Activated CD4-positive, CD25-positive, alpha-beta regulatory T cell treated with anti-CD3 and anti-CD28 coated beads, Interleukin-2, amount 50 U/mL, for 16 hours (primary cell): ENCODE results near the gene ERGIC1.

Experiments used
- DNase-seq: peaks from one replicate; pipeline ENCODE4 v3.0.0-alpha.2; 2020; ENCODE audit warnings: low read depth, low spot score

Gene ERGIC1

DNA sequence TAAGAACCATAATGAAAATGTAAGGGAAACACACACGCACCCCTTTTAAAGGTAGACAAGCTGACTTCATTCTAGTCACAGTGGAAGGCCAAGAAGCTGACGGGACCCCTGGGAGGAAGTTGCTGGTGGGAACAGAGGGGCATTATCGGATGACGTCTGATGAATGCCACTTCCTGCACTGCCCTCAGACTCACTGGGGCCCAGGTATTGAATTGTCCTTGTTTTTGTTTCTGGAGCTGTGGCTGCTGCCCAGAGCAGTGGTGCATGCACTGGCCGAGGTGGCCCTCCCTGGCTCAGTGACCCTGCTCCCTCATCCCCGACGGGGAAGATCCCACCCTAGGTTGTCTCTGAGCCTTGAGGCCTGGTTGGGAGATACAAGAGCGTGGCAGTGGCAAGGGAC lies 109.9 kb downstream of the ERGIC1 start:
- no peak for DNase-seq

DNA sequence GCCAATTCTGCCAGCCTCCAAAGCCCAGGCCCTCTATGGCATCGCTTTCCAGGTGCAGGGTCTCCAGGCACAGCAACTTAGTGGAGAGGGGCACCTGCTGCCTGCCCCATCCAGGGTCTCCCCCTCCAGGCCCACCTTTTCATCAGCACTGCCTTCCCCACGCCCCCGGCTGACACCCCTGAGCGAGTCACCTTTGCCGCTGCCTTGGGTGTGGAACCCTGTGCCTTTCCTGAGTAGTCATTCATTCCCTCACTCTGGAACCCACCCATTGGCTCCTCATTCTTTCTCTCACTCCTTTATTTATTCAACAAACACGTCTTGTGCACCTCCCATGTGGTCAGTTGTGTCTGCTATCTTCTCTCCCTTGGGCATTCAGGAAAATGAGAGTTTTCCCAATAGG lies 110.7 kb downstream of the ERGIC1 start:
- no peak for DNase-seq

DNA sequence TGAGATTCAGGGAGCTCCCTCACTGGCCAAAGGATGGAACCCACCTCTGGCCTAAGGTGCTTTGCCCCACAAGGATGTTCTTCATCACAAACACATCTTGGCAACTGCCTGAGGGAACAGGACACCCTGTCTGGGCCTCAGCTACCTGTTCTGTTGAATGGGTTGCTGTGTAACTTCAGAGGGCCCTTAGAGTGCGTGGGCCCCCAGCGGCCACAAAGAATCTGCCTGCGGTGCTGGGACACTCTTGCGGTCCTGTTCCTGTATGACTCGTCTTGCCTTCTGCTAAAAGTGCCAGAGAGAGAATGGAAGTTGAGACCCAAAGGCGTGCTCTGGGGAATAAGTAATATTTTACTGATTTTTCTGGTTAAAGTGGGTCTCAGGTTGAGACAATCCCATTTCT lies 111.1 kb downstream of the ERGIC1 start:
- DNase-seq, result no peak

DNA sequence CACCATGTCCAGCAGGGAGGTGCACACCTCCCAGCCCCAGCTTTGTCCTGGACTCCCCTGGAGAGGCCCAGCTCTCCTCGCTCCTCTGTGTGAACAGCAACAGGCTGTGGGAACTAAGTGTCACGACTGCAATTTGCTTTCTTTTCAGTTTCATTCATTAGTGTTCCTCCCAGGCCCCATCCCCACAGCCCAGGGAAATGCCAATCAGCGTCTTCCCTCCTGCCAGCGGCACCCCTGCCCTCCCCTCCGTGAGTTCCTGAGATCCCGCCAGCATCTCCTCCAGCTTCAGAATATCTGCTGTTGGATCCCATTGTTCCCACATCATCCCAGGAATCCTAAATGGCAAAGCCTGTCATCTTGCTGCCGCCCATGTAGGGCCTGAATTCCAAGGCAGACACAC lies 112.1 kb downstream of the ERGIC1 start:
- no peak for DNase-seq

DNA sequence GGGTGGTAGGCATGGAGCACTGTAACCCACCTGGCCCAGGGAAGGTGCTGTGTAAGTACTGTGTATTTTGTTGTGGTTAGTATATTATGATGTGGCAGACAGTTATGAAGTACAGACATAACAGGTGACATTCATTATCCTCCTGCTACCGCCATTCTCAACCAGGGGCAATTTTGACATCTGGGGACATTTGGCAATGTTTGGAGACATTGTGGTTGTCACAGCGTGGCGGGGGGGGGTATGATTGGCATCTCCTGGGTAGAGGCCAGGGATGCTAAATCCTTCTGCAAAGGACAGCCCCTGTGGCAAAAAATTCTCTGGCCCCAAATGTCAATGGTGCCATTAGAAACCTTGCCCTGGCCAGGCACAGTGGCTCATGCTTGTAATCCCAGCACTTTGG lies 115.4 kb downstream of the ERGIC1 start:
- DNase-seq, result no peak

DNA sequence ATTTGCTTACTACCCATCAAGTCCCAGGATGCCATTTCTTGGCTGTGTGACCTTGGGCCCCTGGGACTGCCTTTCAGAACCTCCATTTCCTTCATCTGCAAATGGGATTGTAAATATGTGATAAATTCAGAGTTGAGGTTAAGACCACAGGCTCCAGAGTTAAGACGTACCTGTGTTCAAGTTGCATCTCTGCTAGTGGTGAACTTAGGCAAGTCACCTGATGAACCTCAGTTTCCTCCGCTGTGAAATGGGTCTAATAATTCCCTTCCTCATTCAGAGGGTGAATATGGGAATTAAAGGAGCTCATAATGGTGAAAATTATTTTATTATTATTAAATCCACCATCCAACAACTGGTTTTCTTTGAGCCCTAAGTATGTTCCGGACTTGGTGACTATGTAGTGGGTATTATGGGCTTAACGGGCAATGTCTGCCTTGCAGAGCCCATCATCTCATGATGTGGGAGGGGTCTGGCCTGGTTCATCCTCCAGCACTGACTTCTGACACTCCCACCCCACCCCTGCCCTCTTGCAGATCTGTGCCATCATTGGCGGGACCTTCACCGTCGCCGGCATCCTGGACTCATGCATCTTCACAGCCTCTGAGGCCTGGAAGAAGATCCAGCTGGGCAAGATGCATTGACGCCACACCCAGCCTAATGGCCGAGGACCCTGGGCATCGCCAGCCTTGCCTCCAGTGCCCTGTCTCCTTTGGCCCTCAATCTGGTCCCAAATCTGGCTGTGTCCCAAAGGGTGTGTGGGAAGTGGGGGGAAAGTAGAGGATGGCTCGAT lies 116.3 kb downstream of the ERGIC1 start:
- DNase-seq, result no peak

DNA sequence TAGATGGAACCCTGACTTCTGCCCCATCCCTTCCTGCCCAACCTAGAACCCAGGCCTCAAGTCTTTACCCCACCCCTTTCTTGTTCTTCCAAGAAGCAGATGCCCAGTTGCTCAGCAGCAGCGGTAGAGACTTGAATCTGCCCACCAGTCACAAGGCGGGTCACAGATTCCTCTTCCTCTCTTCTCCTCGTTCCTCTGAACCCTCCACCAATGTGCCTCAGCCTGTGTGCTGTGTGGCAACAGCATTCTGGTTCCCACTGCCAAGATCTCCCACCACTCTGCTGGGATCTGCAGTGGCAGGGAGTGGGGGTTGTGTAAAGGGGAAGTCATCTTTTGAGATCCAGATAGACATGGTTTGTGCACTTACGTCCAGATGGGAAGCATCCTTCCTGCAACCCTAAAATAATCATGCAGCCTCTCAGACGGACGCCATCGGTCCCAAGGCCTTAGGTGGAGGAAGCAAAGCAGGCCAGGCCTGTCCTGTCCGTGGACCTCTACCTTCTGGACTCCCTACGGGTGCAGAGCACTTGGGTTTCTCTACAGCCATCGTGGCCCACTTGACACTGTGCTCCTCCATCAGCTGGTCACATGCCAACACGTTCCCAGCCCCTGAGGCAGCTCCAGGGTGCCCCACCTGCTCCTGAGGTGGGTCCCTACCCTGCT lies 117.5 kb downstream of the ERGIC1 start:
- DNase-seq, result no peak

DNA sequence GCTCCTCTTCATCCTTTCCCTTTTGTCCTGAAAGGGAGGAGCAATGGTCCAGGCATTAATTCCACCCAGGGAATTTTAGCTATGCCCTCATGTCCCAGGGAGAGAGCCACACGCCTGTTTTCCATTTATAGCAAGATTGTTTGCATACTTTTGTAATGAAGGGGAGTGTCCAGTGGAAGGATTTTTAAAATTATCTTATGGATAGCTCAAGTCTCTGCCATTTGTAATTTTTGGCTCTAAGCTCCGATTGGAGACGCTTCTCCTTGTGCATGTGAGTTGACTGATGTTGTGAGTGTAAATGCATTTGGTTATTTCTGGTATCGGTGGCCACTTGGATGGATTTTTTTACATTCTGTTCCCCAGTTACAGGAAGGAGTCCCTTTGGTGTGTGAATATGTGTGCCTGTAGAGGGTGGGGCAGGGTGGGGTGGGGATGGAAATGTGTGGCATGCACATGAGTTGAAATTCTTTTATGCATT lies 118.0 kb downstream of the ERGIC1 start:
- DNase-seq, result no peak

DNA sequence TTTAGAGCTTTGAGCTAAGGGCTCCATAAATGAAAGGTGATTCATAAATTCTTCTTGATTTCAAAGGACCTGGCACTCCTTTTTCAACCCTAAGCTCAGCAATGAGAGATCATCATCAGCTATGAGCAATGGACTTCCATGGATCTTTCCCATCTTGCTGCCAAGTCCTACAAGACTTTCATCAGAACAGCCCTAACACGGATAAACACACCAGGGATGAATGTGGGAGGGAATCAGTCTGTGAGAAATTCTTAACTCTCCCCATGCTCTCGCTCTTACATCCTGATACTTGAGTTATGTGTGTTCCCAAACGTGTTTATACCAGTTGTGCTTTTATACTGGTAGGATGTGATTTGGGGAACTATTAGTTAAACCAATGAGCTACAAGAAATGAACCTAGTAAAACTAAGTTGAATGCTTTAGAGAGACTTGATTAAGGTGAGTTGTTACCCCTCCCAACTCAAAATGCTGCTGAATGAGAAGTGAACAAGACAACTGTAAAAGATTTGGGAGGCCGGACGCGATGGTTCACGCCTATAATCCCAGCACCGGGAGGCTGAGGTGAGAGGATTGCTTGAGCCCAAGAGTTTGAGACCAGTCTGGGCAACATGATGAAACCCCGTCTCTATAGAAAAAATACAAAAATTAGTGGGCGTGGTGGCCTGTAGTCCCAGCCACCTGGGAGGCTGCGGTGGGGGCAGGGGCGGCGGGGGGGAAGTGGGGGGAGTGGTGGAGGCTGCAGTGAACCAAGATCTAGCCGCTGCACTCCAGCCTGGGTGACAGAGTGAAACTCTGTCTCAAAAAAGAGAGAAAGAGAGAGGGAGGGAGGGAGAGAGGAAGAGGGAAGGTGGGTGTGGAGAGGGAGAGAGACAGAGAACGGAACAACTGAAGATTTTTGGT lies 120.0 kb downstream of the ERGIC1 start:
- DNase-seq, result no peak

DNA sequence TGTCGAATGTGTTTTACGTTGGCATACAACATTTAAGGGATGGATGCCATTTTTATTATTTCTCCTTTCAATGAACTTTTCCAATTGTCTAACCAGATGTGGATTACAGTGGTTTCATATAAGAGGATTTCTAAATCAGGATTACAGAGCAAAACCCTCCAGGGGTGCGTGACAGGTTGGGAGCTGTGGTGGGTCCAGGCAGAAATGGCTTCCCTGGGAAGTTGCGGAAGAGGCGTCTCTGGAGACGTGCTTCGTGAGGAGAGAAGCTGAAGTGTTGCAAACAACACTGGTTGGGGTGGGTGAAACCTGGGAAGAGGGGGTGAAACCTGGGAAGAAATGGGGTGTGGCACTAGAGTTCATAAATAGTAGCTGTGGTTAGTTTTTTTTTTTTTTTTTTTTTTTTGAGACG lies 120.7 kb downstream of the ERGIC1 start:
- DNase-seq, result no peak

DNA sequence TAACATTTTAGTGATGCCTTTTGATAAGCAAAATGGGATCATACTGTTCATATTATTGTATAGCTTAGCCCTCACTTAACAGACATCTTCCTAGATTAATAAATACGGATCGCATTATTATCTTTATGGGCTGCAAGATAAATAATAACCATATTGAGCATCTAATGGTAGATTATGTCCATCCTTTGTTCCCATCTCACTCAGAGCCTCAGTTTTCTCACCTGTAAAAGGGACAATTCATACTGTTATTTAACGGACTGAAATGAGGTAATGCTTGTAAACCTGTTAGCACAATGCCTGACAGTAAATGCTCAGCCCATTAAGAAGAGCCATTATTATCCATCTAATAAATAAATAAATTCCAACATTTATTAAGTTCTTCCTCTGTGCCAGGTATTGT lies 122.2 kb downstream of the ERGIC1 start:
- no peak for DNase-seq

DNA sequence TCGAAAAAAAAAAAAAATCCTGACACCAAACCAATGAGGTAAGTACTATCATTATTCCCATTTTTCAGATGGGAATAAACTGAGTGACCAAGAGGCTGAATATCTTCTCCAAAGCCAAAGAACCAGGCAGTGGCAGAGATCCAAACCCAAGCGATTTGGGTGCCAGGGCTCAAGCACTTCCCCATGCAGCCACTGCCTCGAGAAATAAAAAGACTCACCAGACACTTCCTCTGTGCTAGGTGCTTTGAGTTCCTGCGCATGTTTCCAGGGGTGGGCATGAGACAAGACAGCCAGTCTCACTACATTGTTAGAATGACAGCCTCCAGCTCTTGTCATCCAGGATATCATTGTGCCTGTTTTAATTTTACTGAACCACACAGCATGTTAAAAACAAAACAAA lies 122.9 kb downstream of the ERGIC1 start:
- no peak for DNase-seq

DNA sequence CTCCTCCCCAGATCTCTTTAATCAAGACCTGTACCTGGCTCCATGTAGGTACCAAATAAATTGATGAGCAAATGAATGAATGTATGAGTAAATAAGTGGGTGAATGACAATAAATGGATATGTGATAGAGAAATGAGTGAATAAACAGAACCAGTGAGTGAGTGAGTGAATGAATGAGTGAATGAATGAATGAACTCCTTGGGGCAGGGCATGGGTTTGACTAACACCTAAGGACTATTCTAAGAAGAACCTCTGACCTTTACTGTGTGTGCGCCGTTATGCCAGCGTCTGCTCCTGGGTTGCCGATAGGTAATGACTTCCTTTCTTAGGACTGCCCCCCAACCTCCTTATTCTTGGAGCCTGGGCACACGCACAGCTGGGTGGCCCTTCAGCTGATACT lies 123.4 kb downstream of the ERGIC1 start:
- DNase-seq, result no peak

DNA sequence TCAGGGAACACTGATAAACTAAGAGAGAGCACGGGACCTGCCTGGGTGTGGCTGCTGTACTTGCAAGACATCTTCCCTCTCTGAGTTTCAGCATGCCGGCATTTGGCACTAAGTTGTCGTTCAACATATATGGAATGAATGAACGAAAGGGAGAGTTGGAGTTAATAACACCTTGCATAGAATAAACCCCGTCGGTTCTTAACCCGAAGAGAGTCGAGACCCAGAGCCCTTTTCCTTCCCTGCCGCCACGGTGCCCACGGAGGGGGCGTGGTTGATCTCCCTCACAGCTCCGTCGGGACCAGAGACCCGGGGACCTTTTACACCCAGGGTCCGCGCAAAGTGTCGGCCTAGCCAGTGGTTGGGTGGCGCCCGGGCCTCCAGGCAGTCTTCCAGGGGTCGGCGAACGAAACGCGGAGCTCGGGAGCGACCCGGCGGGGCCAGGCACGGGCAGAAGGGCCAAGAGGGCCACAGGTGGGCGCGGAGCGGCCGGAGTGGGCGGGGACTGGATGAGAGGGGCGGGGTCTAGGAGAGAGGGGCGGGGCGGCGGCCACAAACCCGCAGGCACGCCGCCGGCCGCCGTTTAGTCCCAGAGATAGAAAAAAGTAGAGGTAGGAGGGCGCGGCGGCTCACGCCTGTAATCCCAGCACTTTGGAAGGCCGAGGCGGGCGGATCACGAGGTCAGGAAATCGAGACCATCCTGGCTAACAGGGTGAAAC lies 124.4 kb downstream of the ERGIC1 start:
- peak; percentile 41 for DNase-seq

DNA sequence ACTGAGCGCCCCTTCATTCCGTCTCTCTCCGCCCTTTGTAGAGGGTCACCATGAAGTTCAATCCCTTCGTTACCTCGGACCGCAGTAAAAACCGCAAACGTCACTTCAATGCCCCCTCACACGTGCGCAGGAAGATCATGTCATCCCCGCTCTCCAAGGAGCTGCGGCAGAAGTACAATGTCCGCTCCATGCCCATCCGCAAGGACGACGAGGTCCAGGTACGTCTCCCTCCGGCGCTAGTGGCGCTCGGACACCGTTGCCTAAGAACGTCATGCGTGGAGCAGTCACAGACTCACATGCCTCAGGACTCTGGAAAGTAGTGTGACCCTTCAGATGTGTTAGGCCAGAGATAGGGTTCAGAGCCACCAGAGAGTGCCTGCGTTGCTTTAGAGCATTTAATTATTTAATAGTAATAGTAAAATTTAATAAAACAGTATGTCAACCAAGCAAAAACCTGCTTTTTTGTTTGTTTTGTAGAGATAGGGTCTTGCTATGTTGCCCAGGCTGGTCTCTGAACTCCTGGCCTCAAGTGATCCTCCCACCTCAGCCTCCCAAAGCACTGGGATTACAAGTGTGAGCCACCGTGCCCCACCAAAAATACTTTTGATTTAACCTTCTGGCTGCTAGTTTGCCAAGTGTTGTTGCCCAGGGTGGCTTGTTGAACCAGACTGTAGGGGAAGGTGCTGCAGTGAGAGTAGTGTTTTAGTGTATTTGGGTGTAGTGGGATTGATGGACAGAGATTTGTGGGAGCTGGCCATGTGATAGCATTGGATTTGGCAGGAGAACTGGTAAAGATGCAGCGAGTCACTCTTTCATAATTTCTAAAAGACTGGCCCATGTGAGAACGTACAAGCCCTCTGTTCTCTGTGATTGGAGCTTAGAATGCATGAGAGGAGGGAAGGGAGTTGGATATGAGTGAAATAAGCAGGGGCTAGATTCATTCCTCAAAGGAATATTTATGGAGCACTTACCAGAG lies 126.1 kb downstream of the ERGIC1 start:
- no peak for DNase-seq

DNA sequence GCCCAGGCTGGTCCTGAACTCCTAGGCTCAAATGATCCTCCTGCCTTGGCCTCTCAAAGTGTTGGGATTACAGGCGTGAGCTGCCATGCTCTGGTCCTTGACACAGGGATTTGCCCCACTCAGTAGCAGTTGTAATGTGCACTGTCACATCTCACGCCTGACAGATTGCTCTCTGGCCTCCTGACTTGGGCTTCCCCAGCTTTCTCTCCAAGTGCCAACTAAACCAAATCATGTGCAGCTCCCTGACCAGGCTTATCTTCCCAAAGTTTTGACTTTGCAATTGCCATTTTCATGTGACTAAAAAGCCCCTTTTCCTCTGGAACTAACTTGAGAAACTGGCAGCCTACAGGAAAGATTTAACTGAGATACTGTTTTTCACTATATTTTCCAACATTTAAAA lies 135.9 kb downstream of the ERGIC1 start:
- DNase-seq, result no peak

DNA sequence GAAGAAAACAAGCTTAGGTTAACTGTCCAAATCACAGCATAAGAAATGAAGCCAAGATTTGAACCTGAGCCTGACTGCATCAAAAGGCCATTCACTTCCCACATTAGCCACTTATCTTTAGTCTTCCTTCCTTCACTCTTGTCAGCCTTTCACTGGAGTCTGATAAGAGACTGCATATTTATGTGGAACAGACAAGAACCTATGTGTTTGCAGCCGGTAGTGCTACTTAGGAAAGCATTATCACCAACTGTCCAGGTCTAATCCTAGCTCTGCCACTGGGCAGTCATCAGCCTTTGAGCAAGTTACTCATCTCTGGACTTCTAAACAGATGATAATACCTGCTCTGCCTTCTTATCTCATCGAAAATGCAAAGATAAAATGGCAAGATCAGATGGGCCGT lies 137.4 kb downstream of the ERGIC1 start:
- DNase-seq, result no peak

DNA sequence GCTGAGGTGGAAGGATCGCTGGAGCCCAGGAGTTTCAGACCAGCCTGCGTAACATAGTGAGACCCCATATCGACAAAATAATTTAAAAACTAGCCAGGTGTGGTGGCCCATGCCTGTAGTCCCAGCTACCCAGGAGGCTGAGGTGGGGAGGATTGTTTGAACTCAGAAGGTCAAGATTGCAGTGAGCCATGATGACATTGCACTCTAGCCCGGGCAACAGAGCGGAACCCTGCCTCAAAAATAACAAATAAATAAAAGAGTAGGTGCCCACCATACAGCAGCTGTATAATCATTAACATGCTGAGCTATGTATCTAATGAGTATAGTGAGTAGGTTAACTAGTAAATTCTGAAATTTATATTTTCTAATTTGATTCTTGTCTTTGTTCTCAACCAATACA lies 138.5 kb downstream of the ERGIC1 start:
- no peak for DNase-seq

DNA sequence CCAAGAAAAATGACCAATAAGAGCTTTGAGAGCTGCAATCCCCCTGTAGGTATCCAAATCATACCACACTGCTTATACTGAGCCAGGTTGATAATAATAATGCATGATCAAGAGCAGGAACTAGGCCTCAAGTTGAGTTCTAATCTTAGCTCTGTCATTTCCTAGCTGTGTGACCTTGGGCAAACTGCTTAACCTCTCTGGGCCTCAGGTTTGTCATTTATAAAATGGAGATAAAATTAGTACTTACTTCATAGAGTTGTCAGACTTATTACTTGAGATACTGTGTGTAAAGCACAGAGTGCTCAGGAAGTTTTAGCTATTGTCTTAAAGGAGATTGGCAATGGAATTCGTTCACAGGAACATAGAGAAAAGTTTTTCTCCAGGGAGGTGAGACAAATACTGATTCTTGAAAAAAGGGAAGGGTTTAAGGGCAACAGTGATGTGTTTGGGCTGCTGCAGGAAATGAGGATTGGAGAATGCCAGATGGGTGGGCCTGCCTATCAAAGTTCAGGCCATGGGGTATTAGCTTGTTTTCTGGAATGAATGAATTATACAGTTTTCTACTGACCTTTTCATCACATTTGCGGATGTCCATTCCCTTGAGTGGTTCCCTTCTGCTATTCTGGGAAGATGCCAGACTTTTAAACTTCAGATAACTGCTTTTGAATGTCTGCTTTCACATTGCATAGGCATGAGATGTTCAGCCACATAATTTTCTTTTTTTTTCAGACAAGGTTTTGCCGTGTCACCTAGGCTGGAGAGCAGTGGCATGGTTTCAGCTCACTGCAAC lies 139.3 kb downstream of the ERGIC1 start:
- DNase-seq, result no peak

DNA sequence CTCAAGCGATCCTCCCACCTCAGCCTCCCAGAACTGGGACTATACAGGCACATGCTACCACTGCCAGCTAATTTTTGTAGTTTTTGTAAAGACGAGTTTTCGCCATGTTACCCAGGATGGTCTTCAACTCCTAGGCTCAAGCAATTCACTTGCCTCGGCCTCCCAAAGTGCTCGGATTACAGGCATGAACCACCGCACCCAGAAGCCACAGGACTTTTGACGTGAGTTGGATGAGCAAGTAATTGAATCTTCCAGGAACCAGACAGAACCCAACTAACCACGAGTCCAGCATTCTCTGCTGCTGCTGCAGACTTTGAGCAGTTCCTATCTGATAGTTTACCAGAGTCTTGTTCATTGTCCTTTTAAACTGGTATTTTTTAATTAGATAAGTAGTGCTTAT lies 139.9 kb downstream of the ERGIC1 start:
- no peak for DNase-seq
